Natural killer cell (primary cell): ENCODE measurements around the gene ADM. TPM values are rescaled to one million over a fixed set of nuclear protein-coding genes. Genes with fewer than 3 reads are reported as not detected.
A peak's percentile ranks its signal among the peaks of the same experiment; 100 is the strongest.

Experiments
- ATAC-seq, 3 donors: fragments of 150-1000 bp in 2 of 3; fragments of 200-7000 bp in 1 of 3; cut with Tn5 transposase; 1 replicate in 1 of 3; 2 replicates in 2 of 3; pipeline ENCODE4 v1.10.0; 2021; ENCODE audit warnings: mild to moderate bottlenecking in 2 of 3, moderate library complexity in 2 of 3
- DNase-seq, 2 donors: peaks; one replicate each; pipeline versions ENCODE4 v3.0.0 to v3.0.0-alpha.2; 2013 to 2021; ENCODE audit warnings: mixed read lengths in 1 of 2
- H3K27ac ChIP-seq: one replicate; pipeline ENCODE4 v1.5.1; 2013; ENCODE audit warnings: mild to moderate bottlenecking, low read length
- H3K27me3 ChIP-seq: one replicate; pipeline ENCODE4 v1.6.1; 2013; ENCODE audit warnings: low read length; ENCODE audit not compliant: control insufficient read depth, insufficient read depth
- H3K36me3 ChIP-seq: one replicate; pipeline ENCODE4 v1.6.1; 2013; ENCODE audit warnings: low read length; ENCODE audit not compliant: control insufficient read depth, insufficient read depth
- H3K4me1 ChIP-seq: one replicate; pipeline ENCODE4 v1.6.1; 2013; ENCODE audit warnings: low read length; ENCODE audit not compliant: control insufficient read depth, insufficient read depth
- H3K4me3 ChIP-seq: one replicate; pipeline ENCODE4 v1.5.1; 2013; ENCODE audit warnings: low read length
- H3K9me3 ChIP-seq: one replicate; pipeline ENCODE4 v1.6.1; 2013; ENCODE audit warnings: low read length; ENCODE audit not compliant: control insufficient read depth, insufficient read depth
- H3K27ac Mint-ChIP-seq, 2 donors: one replicate each; pipeline ENCODE4 v1.8.0; 2022; ENCODE audit warnings: mild to moderate bottlenecking in 2 of 2, mixed read lengths in 2 of 2, moderate library complexity in 1 of 2
- H3K27me3 Mint-ChIP-seq, 2 donors: one replicate each; pipeline ENCODE4 v1.8.0; 2022; ENCODE audit warnings: low read depth in 2 of 2, mixed read lengths in 2 of 2
- H3K36me3 Mint-ChIP-seq: one replicate; pipeline ENCODE4 v1.8.0; 2022; ENCODE audit warnings: mixed read lengths
- H3K4me1 Mint-ChIP-seq, 2 donors: one replicate each; pipeline ENCODE4 v1.8.0; 2022; ENCODE audit warnings: mixed read lengths in 2 of 2
- H3K4me3 Mint-ChIP-seq: one replicate; pipeline ENCODE4 v1.8.0; 2022; ENCODE audit warnings: mild to moderate bottlenecking, moderate library complexity, mixed read lengths
- H3K9me3 Mint-ChIP-seq, 2 donors: one replicate each; pipeline ENCODE4 v1.8.0; 2022; ENCODE audit warnings: mixed read lengths in 2 of 2
- WGBS: methylation state at CpG from one replicate; pipeline ENCODE4 v1.1.7; 2013; ENCODE audit warnings: missing lambda C conversion rate; ENCODE audit not compliant: insufficient coverage; 5-methylcytosine and 5-hydroxymethylcytosine counted together
- intact Hi-C: fragments of 100-400 bp; cut with micrococcal nuclease; formaldehyde crosslinking; loops from one replicate; pipeline ENCODE4 v1.14.2; 2022
- total RNA-seq, 4 donors: library from RNA; stranded (reverse); fragments of 120-200 nt in 1 of 4; gene quantifications; one replicate each; pipeline versions ENCODE4 v1.2.3 to v1.2.4, GENCODE V29; 2013 to 2022
- TF ChIP-seq, protein P1 (sequence below): fragments of 200-600 bp; IDR thresholded peaks from one replicate; pipeline ENCODE4 v1.8.0; 2022; ENCODE audit warnings: antibody characterized with exemption

ADM gene
- total RNA-seq, 3 donors from 2014 or later (not counting 1 experiment from before 2014, with no cell fraction given), result 0.82 to 7.0 (median 5.8) TPM

DNA sequence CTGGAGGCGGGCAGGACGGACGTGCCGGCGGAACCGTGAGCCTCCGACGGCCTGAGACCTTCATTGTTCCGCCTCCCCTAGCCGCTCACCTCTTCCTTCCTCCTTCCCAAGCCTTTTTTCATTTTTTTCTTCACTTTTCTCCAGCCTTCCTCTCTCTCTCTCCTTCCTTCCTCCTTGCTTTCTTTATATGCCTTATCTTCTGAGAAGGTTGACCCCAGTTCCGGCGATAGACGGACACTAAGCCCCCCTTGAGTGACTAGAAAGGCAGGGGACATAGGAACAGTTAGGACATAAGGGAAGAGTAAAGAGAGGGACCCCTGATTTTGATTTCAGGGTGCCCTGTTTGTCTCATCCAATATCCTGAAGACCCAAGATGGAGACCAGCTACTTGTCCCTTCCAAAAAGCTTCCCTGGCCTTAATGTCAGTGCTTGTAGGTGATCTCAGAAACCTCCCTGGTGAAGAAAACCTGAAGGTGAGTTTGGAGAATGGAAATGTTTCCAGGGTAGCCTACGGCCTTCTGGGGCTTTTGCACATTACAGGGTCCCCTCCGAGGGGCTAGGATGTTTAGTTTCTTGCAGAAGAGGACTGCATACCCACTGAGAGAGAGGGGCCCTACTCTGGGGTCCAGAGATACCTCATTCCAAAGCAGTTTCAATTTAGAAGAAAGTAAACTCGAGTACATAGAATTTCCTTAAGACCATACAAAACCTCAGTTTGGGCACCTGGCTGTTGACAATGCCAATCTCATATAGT, 3.5 kb downstream of the ADM start:
- no peak for ATAC-seq
- WGBS, result 19% methylated on average over 16 of the region's 16 CpGs
- Histone ChIP-seq H3K36me3 (no peaks in the 10 kb centered on the region), H3K9me3 (no peaks in the 10 kb centered on the region), H3K4me3 (peak overlapping the region; percentile 44), H3K27ac (no peak overlapping the region), H3K4me1 (peaks cover 50% of the 10 kb centered on the region), H3K27me3 (peaks cover 37% of the 10 kb centered on the region)
- H3K27me3 Mint-ChIP-seq, result peaks cover 40 to 42% of the 10 kb centered on the region in 2 donors
- no peaks in the 10 kb centered on the region for H3K9me3 Mint-ChIP-seq
- H3K4me3 Mint-ChIP-seq, result peak overlapping the region; percentile 94
- no peaks in the 10 kb centered on the region for H3K36me3 Mint-ChIP-seq
- peak overlapping the region; percentile 66 to 81 for H3K27ac Mint-ChIP-seq
- DNase-seq, result no peak
- peaks cover 44 to 50% of the 10 kb centered on the region in 2 donors for H3K4me1 Mint-ChIP-seq
- intact Hi-C loops, result loop anchor here (1.0 to 10.0 kb wide), 6 partner anchors 100 to 774 kb away; no protein-coding TSS in a partner anchor
- TF ChIP-seq, protein P1, sequence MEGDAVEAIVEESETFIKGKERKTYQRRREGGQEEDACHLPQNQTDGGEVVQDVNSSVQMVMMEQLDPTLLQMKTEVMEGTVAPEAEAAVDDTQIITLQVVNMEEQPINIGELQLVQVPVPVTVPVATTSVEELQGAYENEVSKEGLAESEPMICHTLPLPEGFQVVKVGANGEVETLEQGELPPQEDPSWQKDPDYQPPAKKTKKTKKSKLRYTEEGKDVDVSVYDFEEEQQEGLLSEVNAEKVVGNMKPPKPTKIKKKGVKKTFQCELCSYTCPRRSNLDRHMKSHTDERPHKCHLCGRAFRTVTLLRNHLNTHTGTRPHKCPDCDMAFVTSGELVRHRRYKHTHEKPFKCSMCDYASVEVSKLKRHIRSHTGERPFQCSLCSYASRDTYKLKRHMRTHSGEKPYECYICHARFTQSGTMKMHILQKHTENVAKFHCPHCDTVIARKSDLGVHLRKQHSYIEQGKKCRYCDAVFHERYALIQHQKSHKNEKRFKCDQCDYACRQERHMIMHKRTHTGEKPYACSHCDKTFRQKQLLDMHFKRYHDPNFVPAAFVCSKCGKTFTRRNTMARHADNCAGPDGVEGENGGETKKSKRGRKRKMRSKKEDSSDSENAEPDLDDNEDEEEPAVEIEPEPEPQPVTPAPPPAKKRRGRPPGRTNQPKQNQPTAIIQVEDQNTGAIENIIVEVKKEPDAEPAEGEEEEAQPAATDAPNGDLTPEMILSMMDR, result no peak

DNA sequence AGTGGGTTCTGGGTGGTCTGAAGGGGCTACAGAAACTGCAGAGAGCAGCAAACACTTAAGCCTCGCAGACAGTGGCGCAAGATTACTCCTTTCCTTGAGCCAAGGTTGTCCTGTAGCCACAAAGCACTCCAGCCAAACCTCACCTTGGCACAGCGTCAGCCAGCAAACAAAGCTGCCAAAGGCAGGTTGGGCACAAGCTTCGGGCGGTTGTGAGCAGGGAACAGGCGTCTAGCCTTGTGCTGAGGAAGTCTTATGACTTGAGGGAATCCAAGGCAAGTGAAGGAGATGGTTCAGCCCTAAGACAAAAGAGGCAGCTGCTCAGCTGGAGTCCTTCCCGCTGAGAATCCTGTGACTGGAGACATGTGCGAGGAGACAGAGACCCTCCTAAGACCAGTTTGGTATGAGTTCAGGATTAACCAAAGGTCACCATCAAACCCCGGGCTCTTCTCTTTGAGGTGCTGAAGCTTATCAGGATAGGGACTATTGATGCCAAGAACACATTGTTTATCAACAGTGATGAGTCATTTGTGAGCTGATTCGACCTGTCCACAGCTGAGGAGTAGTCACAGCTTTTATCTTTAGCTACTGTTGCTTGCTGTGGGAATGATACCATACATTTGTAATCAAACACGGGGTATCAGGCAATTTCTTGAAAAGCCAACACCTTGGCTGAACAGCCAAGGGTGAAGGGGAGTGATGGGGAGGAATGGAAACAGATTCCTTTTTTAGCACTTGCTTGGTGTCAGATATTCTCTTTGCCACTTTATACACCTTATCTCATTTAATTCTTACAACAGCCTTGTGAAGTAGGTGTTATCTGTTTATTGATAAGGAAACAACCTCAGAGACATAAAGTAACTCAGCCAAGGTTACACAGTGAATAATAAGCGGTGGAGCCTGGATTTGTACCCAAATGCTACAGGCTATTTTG, 4.6 kb downstream of the ADM start:
- Mint-ChIP-seq H3K27me3 (peaks cover 42 to 46% of the 10 kb centered on the region in 2 donors), H3K4me3 (no peak overlapping the region), H3K27ac (no peak overlapping the region), H3K9me3 (no peaks in the 10 kb centered on the region), H3K4me1 (peaks cover 33 to 40% of the 10 kb centered on the region in 2 donors), H3K36me3 (no peaks in the 10 kb centered on the region)
- Histone ChIP-seq H3K36me3 (no peaks in the 10 kb centered on the region), H3K9me3 (no peaks in the 10 kb centered on the region), H3K4me3 (no peak overlapping the region), H3K27me3 (peaks cover 37% of the 10 kb centered on the region), H3K4me1 (peaks cover 40% of the 10 kb centered on the region), H3K27ac (no peak overlapping the region)
- no peak for ATAC-seq
- DNase-seq, result no peak
- intact Hi-C loops, result loop anchor here (5.0 to 10.0 kb wide), 3 partner anchors 337 to 775 kb away; no protein-coding TSS in a partner anchor
- TF ChIP-seq, protein P1, result no peak
- 76% methylated on average over 12 of the region's 12 CpGs for WGBS

DNA sequence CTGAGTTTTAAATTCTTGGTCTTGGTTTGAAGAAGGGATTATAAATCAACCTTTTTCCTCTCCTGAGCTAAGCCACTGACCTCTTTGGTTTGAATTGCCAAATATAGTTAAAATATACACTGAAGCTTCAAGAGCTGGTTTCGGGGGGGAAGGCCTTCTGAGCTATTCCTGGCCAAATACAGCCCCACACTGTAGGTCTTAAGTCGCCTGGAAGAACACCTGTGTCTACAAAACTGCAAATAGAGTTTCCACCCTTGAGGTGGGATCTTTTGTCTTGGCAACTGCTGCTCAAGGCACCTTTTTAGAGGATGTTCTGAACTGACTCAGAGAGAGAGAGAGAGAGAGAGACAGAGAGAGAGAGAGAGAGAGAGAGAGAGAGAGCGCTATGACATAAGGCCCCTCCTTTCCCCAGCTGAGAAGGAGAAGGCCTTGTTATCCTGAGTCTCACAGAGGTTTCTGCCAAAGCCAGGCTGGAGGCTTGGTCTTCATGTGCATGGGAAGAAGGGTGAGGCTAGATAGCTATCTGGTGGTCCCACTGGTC, 5.5 kb downstream of the ADM start:
- Mint-ChIP-seq H3K4me3 (no peak overlapping the region), H3K27me3 (peaks cover 40 to 48% of the 10 kb centered on the region in 2 donors), H3K4me1 (peaks cover 29 to 31% of the 10 kb centered on the region in 2 donors), H3K27ac (no peak overlapping the region), H3K9me3 (no peaks in the 10 kb centered on the region), H3K36me3 (no peaks in the 10 kb centered on the region)
- H3K4me1 ChIP-seq, result peaks cover 31% of the 10 kb centered on the region
- no peaks in the 10 kb centered on the region for H3K9me3 ChIP-seq
- DNase-seq (no peak), ATAC-seq (no peak)
- peaks cover 39% of the 10 kb centered on the region for H3K27me3 ChIP-seq
- TF ChIP-seq, protein P1, result no peak
- H3K36me3 ChIP-seq, result no peaks in the 10 kb centered on the region
- no peak overlapping the region for H3K27ac ChIP-seq
- H3K4me3 ChIP-seq, result no peak overlapping the region
- intact Hi-C loops, result no loop called here
- WGBS, result 84% methylated on average over 3 of the region's 3 CpGs
